Cardiac muscle cell (in vitro differentiated cells and primary cell): ENCODE results near the gene HEPACAM. TPM values are rescaled to one million over a fixed set of nuclear protein-coding genes. Genes with fewer than 3 reads are reported as not detected.

ENCODE experiments used
- DNase-seq, 2 donors: peaks; one replicate each; pipeline versions ENCODE4 v3.0.0 to v3.0.0-alpha.2; 2010 to 2017; ENCODE audit warnings: low read depth in 1 of 2, low spot score in 1 of 2
- H3K27ac ChIP-seq: fragments of 200-600 bp; sonication (generic); 2 replicates; pipeline ENCODE4 v1.5.1; 2016
- H3K27me3 ChIP-seq: fragments of 200-600 bp; sonication (generic); 2 replicates; pipeline ENCODE4 v1.6.0; 2016; ENCODE audit warnings: control low read depth
- H3K36me3 ChIP-seq: fragments of 200-600 bp; sonication (generic); 2 replicates; pipeline ENCODE4 v1.5.1; 2016; ENCODE audit warnings: control low read depth
- H3K4me1 ChIP-seq: fragments of 200-600 bp; sonication (generic); 2 replicates; pipeline ENCODE4 v1.8.1; 2017; ENCODE audit warnings: low read depth, mild to moderate bottlenecking, mixed run types
- H3K4me3 ChIP-seq: fragments of 200-600 bp; sonication (generic); 2 replicates; pipeline ENCODE4 v1.5.1; 2016; ENCODE audit warnings: mild to moderate bottlenecking
- H3K9me3 ChIP-seq: fragments of 200-600 bp; sonication (generic); 2 replicates; pipeline ENCODE4 v1.5.1; 2017; ENCODE audit warnings: low read depth, mild to moderate bottlenecking, control low read depth
- CTCF ChIP-seq: IDR thresholded peaks from 2 replicates; pipeline ENCODE4 v1.5.1; 2012; ENCODE audit warnings: low read depth, mild to moderate bottlenecking, low read length
- polyA plus RNA-seq: library from polyadenylated mRNA; unstranded; fragments of >200 nt; fragmentation: Nextera tagmentation; extraction: Ambion mirVana; gene quantifications from 2 replicates; pipeline ENCODE4 v1.2.1, GENCODE V29; 2016
- total RNA-seq: library from RNA; depleted of rRNA; stranded (reverse); fragments of >200 nt; gene quantifications from 2 replicates; pipeline ENCODE4 v1.2.3, GENCODE V29; 2016

The HEPACAM gene
- total and polyA plus RNA-seq, 2 experiments from 2014 or later = 0.12 TPM; not detected in 1

- H3K4me1 ChIP-seq = no peaks in the 10 kb centered on the region
- DNase-seq = no peak
Measured at GRCh38 chr11:124895471-124895971, 40.3 kb downstream of the HEPACAM start.

GRCh38 chr11:124894606-124895430 is 41.0 kb downstream of the HEPACAM start:
- Histone ChIP-seq H3K4me1 (no peaks in the 10 kb centered on the region), H3K4me3 (no peak overlapping the region), H3K27ac (no peak overlapping the region), H3K36me3 (no peaks in the 10 kb centered on the region), H3K27me3 (peaks cover 4% of the 10 kb centered on the region), H3K9me3 (no peaks in the 10 kb centered on the region)
- TF ChIP-seq CTCF = no peak
- no peak for DNase-seq

More at GRCh38 chr11:124895471-124895971, 40.3 kb downstream of the HEPACAM start:
- peaks cover 4% of the 10 kb centered on the region for H3K27me3 ChIP-seq
- no peak for TF ChIP-seq CTCF
- no peak overlapping the region for H3K27ac ChIP-seq
- H3K36me3 ChIP-seq = no peaks in the 10 kb centered on the region
- H3K9me3 ChIP-seq = no peaks in the 10 kb centered on the region
- no peak overlapping the region for H3K4me3 ChIP-seq

- no peak for TF ChIP-seq CTCF
- Histone ChIP-seq H3K4me3 (no peak overlapping the region), H3K36me3 (no peaks in the 10 kb centered on the region), H3K4me1 (no peaks in the 10 kb centered on the region), H3K27ac (no peak overlapping the region), H3K9me3 (no peaks in the 10 kb centered on the region), H3K27me3 (peaks cover 4% of the 10 kb centered on the region)
- DNase-seq = no peak
Measured at GRCh38 chr11:124893781-124894401, 42.0 kb downstream of the HEPACAM start.

- no peak for TF ChIP-seq CTCF
- no peaks in the 10 kb centered on the region for H3K4me1 ChIP-seq
- no peak overlapping the region for H3K4me3 ChIP-seq
- no peak overlapping the region for H3K27ac ChIP-seq
- no peaks in the 10 kb centered on the region for H3K36me3 ChIP-seq
- DNase-seq = peak in 1 of 2 donors; percentile 16
- peaks cover 4% of the 10 kb centered on the region for H3K27me3 ChIP-seq
- no peaks in the 10 kb centered on the region for H3K9me3 ChIP-seq
Measured at GRCh38 chr11:124892750-124893454, 42.9 kb downstream of the HEPACAM start.

GRCh38 chr11:124892146-124892545 is 43.7 kb downstream of the HEPACAM start:
- DNase-seq = no peak
- no peak for TF ChIP-seq CTCF
- H3K27ac ChIP-seq = no peak overlapping the region
- no peaks in the 10 kb centered on the region for H3K9me3 ChIP-seq
- peaks cover 4% of the 10 kb centered on the region for H3K27me3 ChIP-seq
- H3K4me3 ChIP-seq = no peak overlapping the region
- H3K36me3 ChIP-seq = no peaks in the 10 kb centered on the region
- H3K4me1 ChIP-seq = no peaks in the 10 kb centered on the region
